Breast epithelium (tissue), 3 donors: ENCODE results near the gene TBC1D14.

Source experiments
- CTCF ChIP-seq, 3 donors: fragments of 450-650 bp; IDR thresholded peaks; one replicate each; pipeline ENCODE4 v1.5.1; 2016 to 2017; ENCODE audit warnings: antibody characterized with exemption in 3 of 3, mild to moderate bottlenecking in 3 of 3, moderate library complexity in 3 of 3
- POLR2A ChIP-seq: fragments of 450-650 bp; IDR thresholded peaks from one replicate; pipeline ENCODE4 v1.6.1; 2016; ENCODE audit warnings: antibody characterized with exemption, mild to moderate bottlenecking, moderate library complexity

GRCh38 chr4:7040765-7041164, 131.1 kb downstream of the TBC1D14 start:
- no peak for TF ChIP-seq CTCF (IDR thresholded peaks at IDR 0.05)
- no peak for TF ChIP-seq POLR2A
